NCI-H2107 treated with DMSO at 0.1 percent for 48 hours (cell line): ENCODE results near the gene INTS7.
"Not testable (repeated sequence)": the region's sequence is repeated elsewhere in the genome, so short reads cannot be mapped to it uniquely, and the experiment has no call there.

Source experiments
- DNase-seq: peaks from one replicate; lab custom pipeline; 2025; ENCODE audit not compliant: unreplicated experiment; lab: John Stamatoyannopoulos, UW

INTS7 gene

GRCh38 chr1:212039622-212040021 lies 4.3 kb upstream of the INTS7 start:
- DNase-seq, result no peak

- DNase-seq, result no peak
Measured at GRCh38 chr1:212037900-212038299, 2.5 kb upstream of the INTS7 start.

GRCh38 chr1:212035835-212036605 lies 663 bp upstream of the INTS7 start:
- DNase-seq, result peak; percentile 65

GRCh38 chr1:212034516-212035122 lies 738 bp downstream of the INTS7 start:
- peak; percentile 81 for DNase-seq

GRCh38 chr1:212030936-212031528 lies 4.3 kb downstream of the INTS7 start:
- peak; percentile 19 for DNase-seq

GRCh38 chr1:212027727-212028126 lies 7.6 kb downstream of the INTS7 start:
- not testable (repeated sequence) for DNase-seq

GRCh38 chr1:212024469-212025149 lies 10.7 kb downstream of the INTS7 start:
- DNase-seq, result no peak

- DNase-seq, result not testable (repeated sequence)
Measured at GRCh38 chr1:212022908-212023307, 12.4 kb downstream of the INTS7 start.

- no peak for DNase-seq
Measured at GRCh38 chr1:212021563-212021962, 13.8 kb downstream of the INTS7 start.

GRCh38 chr1:212020975-212021374 lies 14.4 kb downstream of the INTS7 start:
- no peak for DNase-seq

- DNase-seq, result no peak
Measured at GRCh38 chr1:212013672-212014071, 21.7 kb downstream of the INTS7 start.

- DNase-seq, result peak; percentile 74
Measured at GRCh38 chr1:212012034-212012740, 23.2 kb downstream of the INTS7 start.

GRCh38 chr1:212010004-212010403 lies 25.4 kb downstream of the INTS7 start:
- DNase-seq, result no peak

GRCh38 chr1:212009561-212009960 lies 25.8 kb downstream of the INTS7 start:
- DNase-seq, result no peak

- no peak for DNase-seq
Measured at GRCh38 chr1:212007886-212008285, 27.5 kb downstream of the INTS7 start.

- DNase-seq, result no peak
Measured at GRCh38 chr1:212007178-212007577, 28.2 kb downstream of the INTS7 start.

GRCh38 chr1:212004895-212005608 lies 30.3 kb downstream of the INTS7 start:
- DNase-seq, result no peak

GRCh38 chr1:212002536-212002935 lies 32.8 kb downstream of the INTS7 start:
- no peak for DNase-seq

- not testable (repeated sequence) for DNase-seq
Measured at GRCh38 chr1:211997426-211997825, 37.9 kb downstream of the INTS7 start.

GRCh38 chr1:211991695-211992094 lies 43.7 kb downstream of the INTS7 start:
- DNase-seq, result no peak
